Measurements from ENCODE around the gene BRD7. TPM values are rescaled to one million over a fixed set of nuclear protein-coding genes. Genes with fewer than 3 reads are reported as not detected.

BRD7 gene
- total and polyA plus RNA-seq, 2 of the 13 experiments (the other 11 are each of a cell fraction or from before 2014, with no cell fraction given): 82.3 to 149 TPM

- peak; percentile 93; the same call in 1 of the 2 replicates for TF ChIP-seq ZNF414 (CRISPR knock-in tag; IDR thresholded peaks at IDR 0.05)
- peak; percentile 37; the same call in 1 of the 2 replicates for TF ChIP-seq CEBPG (CRISPR knock-in tag; IDR thresholded peaks at IDR 0.05)
- TF ChIP-seq THRA (CRISPR knock-in tag; IDR thresholded peaks at IDR 0.05; ENCODE audit: borderline replicate concordance): peak; percentile 71; the same call in 1 of the 2 replicates
- TF ChIP-seq ONECUT2 (CRISPR knock-in tag; IDR thresholded peaks at IDR 0.05): peak; percentile 24; the same call in 1 of the 2 replicates
- no peak for TF ChIP-seq NFIC (IDR thresholded peaks at IDR 0.05; ENCODE audit: low read length)
- TF ChIP-seq ZNF746 (CRISPR knock-in tag; IDR thresholded peaks at IDR 0.05): peak; percentile 93
- TF ChIP-seq PPARG (CRISPR knock-in tag; conservative IDR thresholded peaks at IDR 0.05): peak; percentile 65
- TF ChIP-seq MTA1 (CRISPR knock-in tag; IDR thresholded peaks at IDR 0.05; ENCODE audit: borderline replicate concordance): no peak
- TF ChIP-seq, protein P1, sequence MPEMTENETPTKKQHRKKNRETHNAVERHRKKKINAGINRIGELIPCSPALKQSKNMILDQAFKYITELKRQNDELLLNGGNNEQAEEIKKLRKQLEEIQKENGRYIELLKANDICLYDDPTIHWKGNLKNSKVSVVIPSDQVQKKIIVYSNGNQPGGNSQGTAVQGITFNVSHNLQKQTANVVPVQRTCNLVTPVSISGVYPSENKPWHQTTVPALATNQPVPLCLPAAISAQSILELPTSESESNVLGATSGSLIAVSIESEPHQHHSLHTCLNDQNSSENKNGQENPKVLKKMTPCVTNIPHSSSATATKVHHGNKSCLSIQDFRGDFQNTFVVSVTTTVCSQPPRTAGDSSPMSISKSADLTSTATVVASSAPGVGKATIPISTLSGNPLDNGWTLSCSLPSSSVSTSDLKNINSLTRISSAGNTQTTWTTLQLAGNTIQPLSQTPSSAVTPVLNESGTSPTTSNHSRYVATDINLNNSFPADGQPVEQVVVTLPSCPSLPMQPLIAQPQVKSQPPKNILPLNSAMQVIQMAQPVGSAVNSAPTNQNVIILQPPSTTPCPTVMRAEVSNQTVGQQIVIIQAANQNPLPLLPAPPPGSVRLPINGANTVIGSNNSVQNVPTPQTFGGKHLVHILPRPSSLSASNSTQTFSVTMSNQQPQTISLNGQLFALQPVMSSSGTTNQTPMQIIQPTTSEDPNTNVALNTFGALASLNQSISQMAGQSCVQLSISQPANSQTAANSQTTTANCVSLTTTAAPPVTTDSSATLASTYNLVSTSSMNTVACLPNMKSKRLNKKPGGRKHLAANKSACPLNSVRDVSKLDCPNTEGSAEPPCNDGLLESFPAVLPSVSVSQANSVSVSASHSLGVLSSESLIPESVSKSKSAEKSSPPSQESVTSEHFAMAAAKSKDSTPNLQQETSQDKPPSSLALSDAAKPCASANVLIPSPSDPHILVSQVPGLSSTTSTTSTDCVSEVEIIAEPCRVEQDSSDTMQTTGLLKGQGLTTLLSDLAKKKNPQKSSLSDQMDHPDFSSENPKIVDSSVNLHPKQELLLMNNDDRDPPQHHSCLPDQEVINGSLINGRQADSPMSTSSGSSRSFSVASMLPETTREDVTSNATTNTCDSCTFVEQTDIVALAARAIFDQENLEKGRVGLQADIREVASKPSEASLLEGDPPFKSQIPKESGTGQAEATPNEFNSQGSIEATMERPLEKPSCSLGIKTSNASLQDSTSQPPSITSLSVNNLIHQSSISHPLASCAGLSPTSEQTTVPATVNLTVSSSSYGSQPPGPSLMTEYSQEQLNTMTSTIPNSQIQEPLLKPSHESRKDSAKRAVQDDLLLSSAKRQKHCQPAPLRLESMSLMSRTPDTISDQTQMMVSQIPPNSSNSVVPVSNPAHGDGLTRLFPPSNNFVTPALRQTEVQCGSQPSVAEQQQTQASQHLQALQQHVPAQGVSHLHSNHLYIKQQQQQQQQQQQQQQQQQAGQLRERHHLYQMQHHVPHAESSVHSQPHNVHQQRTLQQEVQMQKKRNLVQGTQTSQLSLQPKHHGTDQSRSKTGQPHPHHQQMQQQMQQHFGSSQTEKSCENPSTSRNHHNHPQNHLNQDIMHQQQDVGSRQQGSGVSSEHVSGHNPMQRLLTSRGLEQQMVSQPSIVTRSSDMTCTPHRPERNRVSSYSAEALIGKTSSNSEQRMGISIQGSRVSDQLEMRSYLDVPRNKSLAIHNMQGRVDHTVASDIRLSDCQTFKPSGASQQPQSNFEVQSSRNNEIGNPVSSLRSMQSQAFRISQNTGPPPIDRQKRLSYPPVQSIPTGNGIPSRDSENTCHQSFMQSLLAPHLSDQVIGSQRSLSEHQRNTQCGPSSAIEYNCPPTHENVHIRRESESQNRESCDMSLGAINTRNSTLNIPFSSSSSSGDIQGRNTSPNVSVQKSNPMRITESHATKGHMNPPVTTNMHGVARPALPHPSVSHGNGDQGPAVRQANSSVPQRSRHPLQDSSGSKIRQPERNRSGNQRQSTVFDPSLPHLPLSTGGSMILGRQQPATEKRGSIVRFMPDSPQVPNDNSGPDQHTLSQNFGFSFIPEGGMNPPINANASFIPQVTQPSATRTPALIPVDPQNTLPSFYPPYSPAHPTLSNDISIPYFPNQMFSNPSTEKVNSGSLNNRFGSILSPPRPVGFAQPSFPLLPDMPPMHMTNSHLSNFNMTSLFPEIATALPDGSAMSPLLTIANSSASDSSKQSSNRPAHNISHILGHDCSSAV (CRISPR knock-in tag; IDR thresholded peaks at IDR 0.05; ENCODE audit: borderline replicate concordance): no peak
- TF ChIP-seq HNF4A (CRISPR knock-in tag; IDR thresholded peaks at IDR 0.05): peak; percentile 86
- 0 out of 2 replicates have a peak, but pooled peaks have one; percentile 19 for TF ChIP-seq KAT8 (CRISPR knock-in tag; IDR thresholded peaks at IDR 0.05)
- peak; percentile 70; the same call in 1 of the 2 replicates for TF ChIP-seq MED1 (CRISPR knock-in tag; IDR thresholded peaks at IDR 0.05)
- peak; percentile 98 for TF ChIP-seq ESRRA (CRISPR knock-in tag; IDR thresholded peaks at IDR 0.05; ENCODE audit: low read depth)
- 0 out of 2 replicates have a peak, but pooled peaks have one; percentile 13 for TF ChIP-seq ZNF501 (CRISPR knock-in tag; IDR thresholded peaks at IDR 0.05)
- TF ChIP-seq, protein P2, sequence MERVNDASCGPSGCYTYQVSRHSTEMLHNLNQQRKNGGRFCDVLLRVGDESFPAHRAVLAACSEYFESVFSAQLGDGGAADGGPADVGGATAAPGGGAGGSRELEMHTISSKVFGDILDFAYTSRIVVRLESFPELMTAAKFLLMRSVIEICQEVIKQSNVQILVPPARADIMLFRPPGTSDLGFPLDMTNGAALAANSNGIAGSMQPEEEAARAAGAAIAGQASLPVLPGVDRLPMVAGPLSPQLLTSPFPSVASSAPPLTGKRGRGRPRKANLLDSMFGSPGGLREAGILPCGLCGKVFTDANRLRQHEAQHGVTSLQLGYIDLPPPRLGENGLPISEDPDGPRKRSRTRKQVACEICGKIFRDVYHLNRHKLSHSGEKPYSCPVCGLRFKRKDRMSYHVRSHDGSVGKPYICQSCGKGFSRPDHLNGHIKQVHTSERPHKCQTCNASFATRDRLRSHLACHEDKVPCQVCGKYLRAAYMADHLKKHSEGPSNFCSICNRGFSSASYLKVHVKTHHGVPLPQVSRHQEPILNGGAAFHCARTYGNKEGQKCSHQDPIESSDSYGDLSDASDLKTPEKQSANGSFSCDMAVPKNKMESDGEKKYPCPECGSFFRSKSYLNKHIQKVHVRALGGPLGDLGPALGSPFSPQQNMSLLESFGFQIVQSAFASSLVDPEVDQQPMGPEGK (CRISPR knock-in tag; IDR thresholded peaks at IDR 0.05): peak; percentile 89
- TF ChIP-seq MEIS2 (CRISPR knock-in tag; IDR thresholded peaks at IDR 0.05): peak; percentile 42; the same call in 1 of the 2 replicates
- no peak for TF ChIP-seq SOX13 (IDR thresholded peaks at IDR 0.05)
- TF ChIP-seq SOX13 (CRISPR knock-in tag; conservative IDR thresholded peaks at IDR 0.05 in 1 of 2, IDR thresholded peaks at IDR 0.05 in 1 of 2): peak in 1 of 2 experiments; percentile 49; a peak in 2 of 4 replicates
- TF ChIP-seq XBP1 (CRISPR knock-in tag; IDR thresholded peaks at IDR 0.05): no peak
Observed at GRCh38 chr16:50298075-50298460, 70.7 kb downstream of the BRD7 start (continued).

Measured in HepG2 (cell line).